Endometrium (tissue), 2 donors: Measurements from ENCODE around the gene TMEM116.
"Not testable (repeated sequence)": the region's sequence is repeated elsewhere in the genome, so short reads cannot be mapped to it uniquely, and the experiment has no call there.

Source experiments
- FAIRE-seq: peaks from 2 replicates; lab custom pipeline; 2012; peaks lifted over from hg19 to GRCh38; lab: Jason Lieb, UNC
- donor health status: control.
- donor health status: control.

Gene TMEM116

DNA sequence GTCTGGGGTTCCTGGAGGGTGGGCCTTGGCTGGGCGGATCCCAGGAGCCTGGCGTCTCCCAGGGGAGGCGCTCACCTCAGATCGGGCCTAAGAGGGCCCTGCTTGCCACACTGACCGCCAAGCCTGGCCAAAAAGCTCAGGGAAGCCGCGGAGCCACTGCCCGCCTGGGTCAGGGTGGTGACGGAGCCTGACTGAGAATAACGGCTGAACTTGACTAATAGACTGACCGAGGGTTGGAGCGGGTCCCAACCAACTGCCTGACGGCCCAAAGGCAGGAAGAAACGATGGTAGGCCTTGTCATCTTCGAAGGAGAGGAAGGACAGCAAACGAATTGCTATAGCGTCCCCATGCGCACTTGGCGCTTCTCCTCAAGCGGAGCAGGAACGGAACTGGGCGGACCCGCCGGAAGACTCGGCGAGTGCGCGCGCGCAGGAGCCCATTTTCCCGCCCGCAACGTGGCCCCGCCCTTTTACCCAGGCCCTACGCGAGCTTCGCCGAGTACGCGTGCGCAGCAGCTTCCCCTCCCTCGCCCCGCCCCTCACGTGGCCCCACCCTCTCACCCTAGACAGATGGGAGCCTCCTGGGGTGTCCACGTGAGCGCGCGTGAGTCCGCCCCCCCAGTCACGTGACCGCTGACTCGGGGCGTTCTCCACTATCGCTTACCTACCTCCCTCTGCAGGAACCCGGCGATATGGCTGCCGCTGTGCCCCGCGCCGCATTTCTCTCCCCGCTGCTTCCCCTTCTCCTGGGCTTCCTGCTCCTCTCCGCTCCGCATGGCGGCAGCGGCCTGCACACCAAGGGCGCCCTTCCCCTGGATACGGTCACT, at the start of gene TMEM116, which contains the start of gene ERP29:
Gene TMEM116, minus strand, starts transcription at position 391 of the 826 bp plus-strand sequence. CDS start 7,895 bp downstream, outside the sequence.
Gene ERP29, plus strand, starts transcription at position 652 of the 826 bp plus-strand sequence. Its CDS starts 40 bp downstream, at position 692.
- FAIRE-seq = no peak

GRCh38 chr12:112061137-112061536, 48.2 kb upstream of the TMEM116 start:
- FAIRE-seq = no peak

GRCh38 chr12:112049351-112049750, 36.4 kb upstream of the TMEM116 start:
- FAIRE-seq = no peak

DNA sequence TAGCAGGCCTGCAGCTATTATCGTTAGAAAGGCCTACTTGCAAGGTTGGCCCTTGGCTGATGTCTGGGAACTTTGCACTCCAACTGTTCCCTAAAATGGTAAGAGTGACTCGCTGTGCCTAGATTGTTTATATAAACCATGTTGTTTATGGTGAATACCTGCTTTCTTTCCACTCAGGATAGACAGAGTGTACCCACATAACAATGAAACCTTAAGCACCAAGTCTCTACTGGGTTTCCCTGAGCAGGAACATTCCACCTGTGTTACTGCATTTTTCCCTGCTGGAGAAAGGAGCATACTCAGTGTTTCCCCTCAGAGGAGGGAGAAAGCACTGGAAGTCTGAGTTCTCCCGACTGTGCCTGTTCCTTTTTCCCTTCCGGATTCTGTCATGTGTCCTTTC, 33.0 kb upstream of the TMEM116 start:
- FAIRE-seq = no peak

DNA sequence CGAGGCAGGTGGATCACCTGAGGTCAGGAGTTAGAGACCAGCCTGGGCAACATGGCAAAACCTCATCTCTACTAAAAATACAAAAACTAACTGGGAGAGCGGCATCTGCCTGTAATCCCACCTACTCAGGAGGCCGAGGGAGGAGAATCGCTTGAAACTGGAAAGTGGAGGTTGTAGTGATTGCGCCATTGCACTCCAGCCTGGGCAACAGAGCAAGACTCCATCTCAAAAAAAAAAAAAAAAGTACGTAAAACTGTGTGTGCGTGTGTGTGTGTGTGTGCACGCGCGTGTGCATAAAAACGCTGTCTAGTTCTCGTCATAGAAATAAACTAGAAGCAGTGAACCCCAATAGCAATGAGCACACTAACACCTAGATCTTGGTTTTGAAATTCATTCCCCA, 23.6 kb upstream of the TMEM116 start:
- not testable (repeated sequence) for FAIRE-seq

GRCh38 chr12:112035219-112035785, 22.3 kb upstream of the TMEM116 start:
- no peak for FAIRE-seq

GRCh38 chr12:112032292-112032691, 19.3 kb upstream of the TMEM116 start:
- no peak for FAIRE-seq

GRCh38 chr12:112031472-112031871, 18.5 kb upstream of the TMEM116 start:
- no peak for FAIRE-seq

DNA sequence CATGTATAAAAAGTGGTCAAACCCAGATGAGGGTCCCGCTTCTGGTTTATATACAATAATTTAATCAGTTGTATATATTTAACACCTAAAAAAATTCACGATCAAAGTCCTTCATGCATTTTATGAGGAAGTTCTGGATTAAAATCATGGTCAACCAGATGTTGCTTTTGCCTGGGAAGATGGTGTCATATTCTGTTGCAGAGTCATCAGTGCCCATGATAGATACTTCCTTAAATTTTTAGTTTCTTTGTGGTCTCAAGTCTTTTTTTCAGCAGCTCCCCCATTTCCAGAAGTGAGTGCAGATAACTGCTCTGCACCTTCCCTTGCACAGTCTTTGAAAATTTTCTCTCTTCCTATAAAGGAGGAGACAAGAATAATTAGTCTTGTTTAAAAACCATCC, 16.3 kb upstream of the TMEM116 start:
- no peak for FAIRE-seq

DNA sequence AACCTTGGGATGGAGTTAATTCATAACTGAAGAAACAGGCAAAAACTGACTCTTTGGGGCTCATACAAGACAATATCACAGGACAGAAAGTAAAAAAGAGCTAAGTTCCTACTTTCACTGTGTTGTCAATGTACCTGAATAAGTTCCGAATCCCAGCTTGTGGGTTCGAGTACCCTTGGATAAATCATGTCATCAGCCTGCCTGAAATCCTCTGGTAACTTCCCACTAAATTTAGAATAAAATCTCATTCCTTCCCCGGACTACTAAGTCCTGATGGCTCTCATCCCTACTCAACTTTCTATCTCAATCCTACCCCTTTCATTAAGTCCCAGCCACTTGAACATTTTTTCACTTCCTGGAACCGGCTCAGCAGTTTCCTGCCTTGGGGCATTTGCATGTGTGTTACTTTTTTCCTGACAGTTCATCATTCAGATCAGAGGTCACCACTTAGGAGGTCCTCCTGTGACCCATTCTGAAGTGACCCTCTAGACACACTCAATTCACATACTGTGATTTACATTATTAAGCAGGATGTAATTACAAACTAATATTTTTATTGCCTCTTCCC, 12.9 kb upstream of the TMEM116 start:
- no peak for FAIRE-seq

DNA sequence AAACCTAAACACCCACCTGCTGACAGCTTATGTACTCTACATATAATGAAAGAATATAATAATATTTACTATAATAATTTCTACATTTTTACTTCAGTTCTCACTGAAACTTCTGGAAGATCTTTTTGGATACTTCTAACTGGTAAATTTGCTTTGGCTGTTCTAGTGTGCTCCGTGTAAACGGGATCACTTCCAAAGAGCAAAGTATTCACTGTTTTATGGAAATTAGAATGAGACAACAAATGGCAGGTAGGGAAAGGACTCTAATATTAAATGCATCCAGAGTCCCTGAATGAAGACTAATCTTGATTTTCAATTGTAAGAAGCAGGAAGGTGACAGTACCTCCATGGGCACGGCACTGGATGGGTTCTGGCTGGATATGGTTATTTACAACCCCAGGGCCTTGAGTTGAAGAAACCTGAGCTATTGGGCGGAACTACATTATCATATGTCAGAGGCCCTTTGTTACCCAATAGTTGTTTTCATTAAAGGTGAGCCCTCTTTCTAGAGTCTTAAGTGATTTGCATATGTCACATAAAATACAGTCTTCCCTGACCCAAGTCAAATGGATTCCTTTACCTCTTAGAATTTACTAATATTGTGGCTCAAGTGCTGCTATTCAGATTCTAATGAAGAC, 10.9 kb upstream of the TMEM116 start:
- no peak for FAIRE-seq

DNA sequence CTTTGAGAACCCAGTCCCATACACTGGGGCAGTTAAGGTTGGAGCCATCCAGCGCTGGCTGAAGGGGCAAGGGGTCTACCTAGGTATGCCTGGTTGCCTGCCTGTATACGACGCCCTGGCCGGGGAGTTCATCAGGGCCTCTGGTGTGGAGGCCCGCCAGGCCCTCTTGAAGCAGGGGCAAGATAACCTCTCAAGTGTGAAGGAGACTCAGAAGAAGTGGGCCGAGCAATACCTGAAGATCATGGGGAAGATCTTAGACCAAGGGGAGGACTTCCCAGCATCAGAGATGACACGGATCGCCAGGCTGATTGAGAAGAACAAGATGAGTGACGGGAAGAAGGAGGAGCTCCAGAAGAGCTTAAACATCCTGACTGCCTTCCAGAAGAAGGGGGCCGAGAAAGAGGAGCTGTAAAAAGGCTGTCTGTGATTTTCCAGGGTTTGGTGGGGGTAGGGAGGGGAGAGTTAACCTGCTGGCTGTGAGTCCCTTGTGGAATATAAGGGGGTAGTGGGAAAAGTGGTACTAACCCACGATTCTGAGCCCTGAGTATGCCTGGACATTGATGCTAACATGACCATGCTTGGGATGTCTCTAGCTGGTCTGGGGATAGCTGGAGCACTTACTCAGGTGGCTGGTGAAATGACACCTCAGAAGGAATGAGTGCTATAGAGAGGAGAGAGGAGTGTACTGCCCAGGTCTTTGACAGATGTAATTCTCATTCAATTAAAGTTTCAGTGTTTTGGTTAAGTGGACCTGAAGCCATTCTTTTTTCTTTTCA, 9.5 kb upstream of the TMEM116 start:
- FAIRE-seq = no peak

GRCh38 chr12:112020947-112021457, 8.0 kb upstream of the TMEM116 start:
- FAIRE-seq = no peak

DNA sequence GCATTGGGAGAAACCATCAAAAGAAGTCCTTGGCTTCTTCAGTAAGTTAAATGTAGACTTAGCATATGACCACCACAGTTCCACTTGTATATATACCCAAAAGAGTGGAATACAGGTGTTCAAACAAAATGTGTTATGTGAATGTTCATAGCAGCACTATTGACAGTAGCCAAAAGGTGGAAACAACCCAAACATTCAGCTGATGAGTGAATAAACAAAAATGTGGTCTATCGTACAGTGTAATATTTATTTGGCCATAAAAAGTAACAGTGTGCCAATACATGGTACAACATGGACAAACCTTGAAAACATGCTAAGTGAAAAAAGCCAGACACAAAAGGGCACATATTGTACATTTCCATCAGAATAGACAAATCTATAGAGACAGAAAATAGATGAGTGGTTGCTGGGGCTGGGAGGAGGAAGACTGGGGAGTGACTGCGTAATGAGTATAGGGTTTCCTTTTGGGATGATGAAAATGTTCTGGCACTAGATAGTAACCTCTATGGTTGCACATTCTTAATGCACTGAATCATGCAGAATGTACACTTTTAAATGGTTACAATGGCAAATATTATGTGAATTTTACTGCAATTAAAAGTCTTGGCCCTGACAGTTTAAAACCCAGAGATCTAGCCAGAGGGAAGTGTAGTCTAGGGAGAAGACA, 5.7 kb upstream of the TMEM116 start:
- FAIRE-seq = no peak

DNA sequence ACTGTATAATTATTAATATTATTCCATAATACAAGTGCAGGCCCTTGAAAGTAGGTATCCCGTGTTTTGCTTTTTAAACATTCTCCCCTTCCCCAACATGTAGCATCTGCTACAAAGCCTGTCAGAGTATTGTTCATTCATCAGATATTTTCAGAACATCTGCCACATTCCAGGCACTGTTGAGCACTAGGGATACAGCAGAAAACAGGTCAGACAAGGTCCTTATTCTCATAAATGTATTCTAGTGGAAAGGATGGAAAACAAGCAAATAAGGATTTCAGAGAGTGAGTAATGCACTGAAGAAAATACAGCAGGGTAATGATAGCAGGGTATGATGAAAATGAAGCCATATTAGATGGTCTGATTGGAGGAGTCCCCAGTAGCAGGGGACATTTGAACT, 4.1 kb upstream of the TMEM116 start:
- no peak for FAIRE-seq

DNA sequence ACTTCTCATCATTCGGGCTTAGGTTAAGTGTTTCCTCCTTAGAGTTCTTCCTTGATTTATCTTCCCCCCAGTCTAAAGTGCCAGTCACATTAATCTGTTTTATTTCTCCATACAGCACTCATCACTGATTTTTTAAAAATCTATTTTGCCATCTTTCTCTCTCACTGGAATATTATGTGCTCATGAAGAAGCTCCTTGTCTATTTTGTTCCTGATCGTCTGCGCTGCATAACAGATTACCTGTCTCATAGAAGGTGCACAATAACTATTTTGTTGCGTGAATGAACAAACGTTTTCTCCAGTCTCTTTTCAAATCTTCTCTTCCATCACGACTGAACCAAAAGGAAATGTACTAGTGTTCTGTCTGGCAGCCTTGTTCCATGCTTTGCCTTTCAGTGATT, 3.0 kb upstream of the TMEM116 start:
- no peak for FAIRE-seq

DNA sequence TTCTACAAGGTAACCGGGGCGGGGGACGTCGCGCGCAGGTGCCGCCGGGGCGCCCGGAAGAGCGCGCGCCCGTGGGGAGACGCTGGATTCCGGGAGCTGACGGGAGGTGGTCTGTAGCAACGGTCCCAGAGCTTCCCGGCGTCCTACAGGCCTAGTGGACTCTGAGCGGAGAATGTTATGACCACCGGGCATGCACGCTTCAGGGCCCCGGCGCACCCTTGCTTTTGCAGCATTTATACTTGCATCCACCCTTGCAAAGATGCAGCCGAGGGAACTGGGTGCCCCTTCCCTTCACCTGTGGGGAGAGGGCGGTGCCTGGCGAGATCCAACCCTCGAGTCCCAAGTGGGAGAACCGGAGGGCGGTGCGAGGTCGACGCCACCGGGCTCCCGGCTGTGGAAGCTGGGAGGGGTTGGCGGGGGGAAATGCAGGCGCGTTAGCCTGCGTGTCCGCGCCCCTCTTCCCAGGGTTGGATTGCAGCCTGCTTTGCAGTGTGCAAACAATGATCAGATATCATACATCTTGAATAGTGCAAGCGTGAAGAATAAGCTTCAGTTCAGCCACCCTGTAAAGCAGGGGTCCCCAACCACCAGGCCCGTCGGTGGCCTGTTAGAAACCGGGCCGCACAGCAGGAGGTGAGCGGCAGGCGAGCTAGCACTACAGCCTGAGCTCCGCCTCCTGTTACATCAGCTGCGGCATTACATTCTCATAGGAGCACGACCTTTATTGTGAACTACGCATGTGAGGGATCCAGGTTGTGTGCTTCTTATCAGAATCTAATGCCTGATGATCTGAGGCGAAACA, 837 bp upstream of the TMEM116 start:
- FAIRE-seq = no peak

GRCh38 chr12:112011685-112012084, 1.3 kb downstream of the TMEM116 start:
- FAIRE-seq = no peak

DNA sequence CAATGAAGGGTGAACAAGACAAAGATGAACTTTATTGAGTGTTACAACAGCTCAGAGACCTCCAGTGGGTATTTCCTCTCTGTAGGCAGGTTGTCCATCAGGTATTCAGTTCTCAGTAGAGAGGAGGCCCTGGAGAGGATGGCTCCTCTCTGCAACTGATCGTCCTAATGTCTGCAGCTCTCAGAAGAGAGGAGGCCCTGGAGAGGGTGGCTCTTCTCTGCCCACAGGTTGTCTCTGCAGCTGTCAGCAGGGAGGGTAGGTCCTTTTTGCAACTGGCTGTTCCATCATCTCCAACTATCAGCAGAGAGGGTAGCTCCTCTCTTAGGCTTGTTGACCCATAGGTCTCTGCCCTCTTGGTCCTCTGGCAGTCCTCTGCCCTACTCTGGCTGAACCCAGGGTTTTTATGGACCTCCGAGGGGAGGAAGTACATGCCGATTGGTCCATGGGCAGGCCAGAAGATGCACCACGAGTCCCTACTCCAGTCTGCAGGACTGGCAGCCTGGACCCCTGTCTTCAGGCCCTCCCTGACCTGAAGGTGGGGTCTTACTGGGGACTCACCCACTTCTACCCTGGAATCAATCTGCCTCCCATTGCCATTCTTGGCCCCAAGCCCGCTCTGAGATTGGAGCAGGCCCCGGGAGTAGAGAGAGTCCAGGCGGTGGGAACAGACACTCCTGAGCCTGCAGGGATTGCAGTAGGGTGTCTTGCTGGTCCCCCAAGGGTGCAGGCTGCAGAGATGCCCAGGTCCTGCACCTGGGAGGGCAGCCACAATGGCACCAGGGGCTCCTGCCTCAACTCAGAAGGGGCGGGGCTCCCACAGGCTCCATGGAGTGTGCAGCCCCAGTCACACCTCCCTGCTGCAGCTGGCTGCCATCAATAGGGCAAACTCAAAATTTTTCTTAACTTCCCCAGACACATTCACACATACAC, 2.3 kb downstream of the TMEM116 start:
- no peak for FAIRE-seq
